Ovary (tissue), 9 donors: ENCODE results near the gene FAM210A. TPM values are rescaled to one million over a fixed set of nuclear protein-coding genes. Genes with fewer than 3 reads are reported as not detected.

Experiments used
- DNase-seq, 5 donors: peaks; one replicate each; pipeline ENCODE4 v3.0.0-alpha.2; 2019 to 2020
- H3K27ac ChIP-seq, 2 donors: fragments of 200-600 bp; one replicate each; pipeline versions ENCODE4 v1.5.1 to v1.8.0; 2019 to 2022
- H3K27me3 ChIP-seq: fragments of 200-600 bp; one replicate; pipeline ENCODE4 v1.8.0; 2022
- H3K36me3 ChIP-seq: fragments of 200-600 bp; sonication (generic); one replicate; pipeline ENCODE4 v1.5.1; 2019
- H3K4me1 ChIP-seq: one replicate; pipeline ENCODE4 v1.8.1; 2013; ENCODE audit warnings: mild to moderate bottlenecking, moderate library complexity; ENCODE audit not compliant: insufficient read depth
- H3K4me3 ChIP-seq: fragments of 200-600 bp; sonication (generic); one replicate; pipeline ENCODE4 v1.5.1; 2017
- H3K9me3 ChIP-seq, 2 donors: fragments of 200-600 bp in 1 of 2; sonication (generic) in 1 of 2; one replicate each; pipeline versions ENCODE4 v1.5.1 to v1.8.1; 2013 to 2019; ENCODE audit warnings: mild to moderate bottlenecking in 1 of 2, moderate library complexity in 1 of 2
- EP300 ChIP-seq: sonication (generic); formaldehyde crosslinking; IDR thresholded peaks from one replicate; pipeline ENCODE4 v1.6.1; 2017; ENCODE audit warnings: antibody characterized with exemption
- POLR2A ChIP-seq: fragments of 450-650 bp; IDR thresholded peaks from one replicate; pipeline ENCODE4 v1.6.1; 2017; ENCODE audit warnings: antibody characterized with exemption, mild to moderate bottlenecking, moderate library complexity
- WGBS, 3 donors: extraction: QIAGEN DNeasy Blood & Tissue Kit in 1 of 3; methylation state at CpG; one replicate each; pipeline versions ENCODE4 v1.1.5 to v1.1.7; 2013 to 2017; 5-methylcytosine and 5-hydroxymethylcytosine counted together
- intact Hi-C, 4 donors: fragments of 100-400 bp; cut with DNase I; formaldehyde crosslinking; loops; one replicate each; pipeline versions ENCODE4 v1.11.0 to v1.15.1; 2022 to 2023
- polyA plus RNA-seq, 2 donors: library from polyadenylated mRNA; stranded (reverse); fragments of 200-250 nt in 1 of 2; fragments of 350-450 nt in 1 of 2; fragmentation: Illumina TruSeq in 1 of 2; extraction: RNeasy Lipid Tissue Mini Kit (QIAGEN cat#74804) in 1 of 2; gene quantifications; one replicate each; pipeline ENCODE4 v1.2.3, GENCODE V29; 2013 to 2014
- total RNA-seq, 7 donors: library from RNA; depleted of rRNA in 2 of 7; stranded (reverse); fragments of >200 nt in 2 of 7; fragmentation: NEBNext Ultra II Directional in 3 of 7; extraction: Animal tissue kit (Norgen Biotek cat#: 25700) in 3 of 7; gene quantifications; one replicate each; pipeline versions ENCODE4 v1.1.0 to v1.2.4, GENCODE V29; 2016 to 2023
- TF ChIP-seq, protein P1 (sequence below), 3 donors: fragments of 450-650 bp in 2 of 3; fragments of 200-600 bp in 1 of 3; IDR thresholded peaks; one replicate each; pipeline versions ENCODE4 v1.5.1 to v1.8.0; 2016 to 2022; ENCODE audit warnings: antibody characterized with exemption in 3 of 3, mild to moderate bottlenecking in 1 of 3
- donor health status: DM: no; HTN: no; CAD: no; lungs with moderate emphysema.
- donor health status: DM: no; HTN: no; CAD: no.
- donor health status: Bipolar disorder and iron deficiency.
- donor health status: DM: yes; HTN: yes; CAD: no.
- donor health status: DM: no; HTN: no; CAD: no.
- donor health status: DM: yes; HTN: yes; CAD: no.

Gene FAM210A
- total and polyA plus RNA-seq, 9 donors, result 4.7 to 15.2 (median 12.6) TPM

DNA sequence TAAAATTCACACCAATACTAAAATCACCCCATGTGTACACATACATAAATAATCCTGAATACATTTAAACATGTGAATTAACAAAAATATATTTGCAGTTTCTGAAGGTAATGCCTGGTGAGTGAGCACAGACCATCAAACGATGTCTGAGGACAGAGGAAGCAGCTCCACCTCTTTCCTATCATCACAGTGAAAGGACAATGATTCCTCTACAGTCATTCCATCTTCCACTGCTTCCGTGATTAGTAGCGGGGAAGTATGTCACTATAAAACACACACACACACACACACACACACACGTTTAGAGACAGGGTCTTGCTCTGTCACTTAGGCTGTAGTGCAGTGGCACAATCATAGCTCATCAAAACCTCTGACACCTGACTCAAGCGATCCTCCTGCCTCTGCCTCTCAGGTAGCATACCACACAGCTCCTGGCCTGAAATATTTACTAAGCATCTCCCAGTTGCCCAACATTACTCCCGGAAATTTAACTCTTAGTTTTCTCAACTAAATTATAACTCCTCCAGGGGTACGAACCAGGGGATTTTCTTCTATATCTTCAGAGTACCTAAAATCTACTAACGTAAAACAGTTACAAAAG lies 12.8 kb downstream of the FAM210A start:
- no peaks in the 10 kb centered on the region for H3K36me3 ChIP-seq
- TF ChIP-seq POLR2A (no peak), EP300 (no peak)
- TF ChIP-seq, protein P1, sequence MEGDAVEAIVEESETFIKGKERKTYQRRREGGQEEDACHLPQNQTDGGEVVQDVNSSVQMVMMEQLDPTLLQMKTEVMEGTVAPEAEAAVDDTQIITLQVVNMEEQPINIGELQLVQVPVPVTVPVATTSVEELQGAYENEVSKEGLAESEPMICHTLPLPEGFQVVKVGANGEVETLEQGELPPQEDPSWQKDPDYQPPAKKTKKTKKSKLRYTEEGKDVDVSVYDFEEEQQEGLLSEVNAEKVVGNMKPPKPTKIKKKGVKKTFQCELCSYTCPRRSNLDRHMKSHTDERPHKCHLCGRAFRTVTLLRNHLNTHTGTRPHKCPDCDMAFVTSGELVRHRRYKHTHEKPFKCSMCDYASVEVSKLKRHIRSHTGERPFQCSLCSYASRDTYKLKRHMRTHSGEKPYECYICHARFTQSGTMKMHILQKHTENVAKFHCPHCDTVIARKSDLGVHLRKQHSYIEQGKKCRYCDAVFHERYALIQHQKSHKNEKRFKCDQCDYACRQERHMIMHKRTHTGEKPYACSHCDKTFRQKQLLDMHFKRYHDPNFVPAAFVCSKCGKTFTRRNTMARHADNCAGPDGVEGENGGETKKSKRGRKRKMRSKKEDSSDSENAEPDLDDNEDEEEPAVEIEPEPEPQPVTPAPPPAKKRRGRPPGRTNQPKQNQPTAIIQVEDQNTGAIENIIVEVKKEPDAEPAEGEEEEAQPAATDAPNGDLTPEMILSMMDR (IDR thresholded peaks at IDR 0.05), result no peak
- H3K27ac ChIP-seq, result no peak overlapping the region
- DNase-seq, result no peak
- WGBS, 3 donors, result 78 to 81% (median 79%) methylated on average over 8 of the region's 8 CpGs
- H3K27me3 ChIP-seq, result no peaks in the 10 kb centered on the region
- H3K4me3 ChIP-seq, result no peak overlapping the region
- no peaks in the 10 kb centered on the region for H3K9me3 ChIP-seq
- intact Hi-C loops, result no loop called here
- peaks cover 2% of the 10 kb centered on the region for H3K4me1 ChIP-seq

- Histone ChIP-seq H3K27ac (no peak overlapping the region), H3K36me3 (no peaks in the 10 kb centered on the region), H3K4me1 (peaks cover 2% of the 10 kb centered on the region), H3K9me3 (no peaks in the 10 kb centered on the region), H3K27me3 (no peaks in the 10 kb centered on the region), H3K4me3 (no peak overlapping the region)
- intact Hi-C loops, result no loop called here
- TF ChIP-seq EP300 (no peak), POLR2A (no peak)
- TF ChIP-seq, protein P1 (IDR thresholded peaks at IDR 0.05), result no peak
- DNase-seq, result no peak
- 87 to 89% (median 87%) methylated on average over 8 of the region's 8 CpGs for WGBS, 3 donors
These were observed 13.8 kb downstream of the FAM210A start for GRCh38 chr18:13712400-13713131.

DNA sequence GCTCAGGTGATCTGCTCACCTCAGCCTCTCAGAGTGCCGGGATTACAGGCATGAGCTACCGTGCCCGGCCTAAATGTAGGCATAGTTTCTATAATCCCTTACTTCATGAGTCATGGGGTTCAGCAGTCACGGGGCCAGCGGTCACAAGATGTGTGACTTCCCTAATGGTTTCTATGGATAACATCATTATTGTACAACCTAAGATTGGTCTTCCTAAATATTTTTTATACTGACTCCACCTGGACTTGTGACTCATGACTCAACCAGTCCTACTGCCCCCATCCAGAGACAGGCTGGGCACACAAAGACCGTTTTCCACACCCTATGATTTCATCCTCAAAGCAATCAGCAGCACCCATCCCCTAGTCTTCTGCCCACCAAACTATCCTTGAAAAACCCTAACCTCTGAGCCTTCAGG lies 15.9 kb downstream of the FAM210A start:
- Histone ChIP-seq H3K27ac (no peak overlapping the region), H3K27me3 (no peaks in the 10 kb centered on the region), H3K36me3 (no peaks in the 10 kb centered on the region), H3K9me3 (no peaks in the 10 kb centered on the region), H3K4me1 (peaks cover 2% of the 10 kb centered on the region), H3K4me3 (no peak overlapping the region)
- DNase-seq, result no peak
- TF ChIP-seq EP300 (no peak), POLR2A (no peak)
- TF ChIP-seq, protein P1 (IDR thresholded peaks at IDR 0.05), result no peak
- 76 to 90% (median 83%) methylated on average over 6 of the region's 6 CpGs for WGBS, 3 donors
- intact Hi-C loops, result no loop called here

DNA sequence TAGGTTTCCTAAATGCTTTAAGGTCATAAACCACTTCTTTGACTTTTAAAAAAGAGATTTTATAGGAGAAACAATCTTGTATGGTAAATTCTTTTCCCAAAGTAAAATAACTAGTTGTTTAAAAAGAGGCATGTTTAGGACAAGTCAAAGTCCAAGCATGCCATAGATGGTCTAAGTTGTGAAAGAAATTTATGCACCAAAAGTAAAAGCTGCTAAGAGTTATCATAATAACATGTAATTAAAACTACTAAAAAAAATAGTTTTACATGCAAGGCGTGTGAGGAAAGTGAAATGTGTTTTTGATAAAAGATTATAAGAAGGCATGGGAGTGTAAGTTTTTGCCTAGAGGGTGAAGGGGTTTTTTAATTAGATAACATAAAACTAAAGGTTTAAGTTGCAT lies 22.5 kb downstream of the FAM210A start:
- no peak overlapping the region for H3K27ac ChIP-seq
- no peaks in the 10 kb centered on the region for H3K27me3 ChIP-seq
- intact Hi-C loops, result no loop called here
- no peaks in the 10 kb centered on the region for H3K36me3 ChIP-seq
- 87 to 97% (median 94%) methylated on average over 1 of the region's 1 CpG for WGBS, 3 donors
- no peak for DNase-seq
- no peak overlapping the region for H3K4me3 ChIP-seq
- TF ChIP-seq, protein P1 (IDR thresholded peaks at IDR 0.05), result no peak
- TF ChIP-seq POLR2A (no peak), EP300 (no peak)
- H3K9me3 ChIP-seq, result no peaks in the 10 kb centered on the region
- H3K4me1 ChIP-seq, result no peaks in the 10 kb centered on the region
